Fibroblast of villous mesenchyme (primary cell): ENCODE data around the gene PCBP3. TPM values are rescaled to one million over a fixed set of nuclear protein-coding genes. Genes with fewer than 3 reads are reported as not detected.
A peak's percentile ranks its signal among the peaks of the same experiment; 100 is the strongest.

Experiments used
- DNase-seq: peaks from one replicate; pipeline ENCODE4 v3.0.0-alpha.2; 2010; ENCODE audit warnings: low read depth
- H3K4me3 ChIP-seq: 2 replicates; pipeline ENCODE4 v1.5.1; 2011; ENCODE audit warnings: low read depth, mild to moderate bottlenecking, low read length
- CTCF ChIP-seq: IDR thresholded peaks from 2 replicates; pipeline ENCODE4 v1.5.1; 2012; ENCODE audit warnings: low read depth, mild to moderate bottlenecking, low read length; ENCODE audit not compliant: insufficient read depth
- total RNA-seq: library from RNA; depleted of rRNA; stranded (reverse); fragments of >200 nt; gene quantifications from 2 replicates; pipeline ENCODE4 v1.2.3, GENCODE V29; 2012

Gene PCBP3
- total RNA-seq, 1 donor, result 1.3 TPM

GRCh38 chr21:45871616-45872236 is 228.2 kb downstream of the PCBP3 start:
- no peak overlapping the region for H3K4me3 ChIP-seq
- no peak for DNase-seq
- no peak for TF ChIP-seq CTCF

- no peak overlapping the region for H3K4me3 ChIP-seq
- no peak for TF ChIP-seq CTCF
- no peak for DNase-seq
These were observed 228.9 kb downstream of the PCBP3 start for GRCh38 chr21:45872471-45872870.

GRCh38 chr21:45872902-45873301 is 229.4 kb downstream of the PCBP3 start:
- H3K4me3 ChIP-seq, result no peak overlapping the region
- TF ChIP-seq CTCF, result no peak
- DNase-seq, result no peak

GRCh38 chr21:45873418-45873817 is 229.9 kb downstream of the PCBP3 start:
- no peak overlapping the region for H3K4me3 ChIP-seq
- no peak for TF ChIP-seq CTCF
- DNase-seq, result no peak

- no peak for TF ChIP-seq CTCF
- H3K4me3 ChIP-seq, result no peak overlapping the region
- no peak for DNase-seq
These were observed 230.3 kb downstream of the PCBP3 start for GRCh38 chr21:45873866-45874265.

GRCh38 chr21:45874716-45875415 is 231.3 kb downstream of the PCBP3 start:
- no peak for TF ChIP-seq CTCF
- DNase-seq, result peak; percentile 99
- peak overlapping the region; percentile 51 for H3K4me3 ChIP-seq
